GM21423 (cell line): ENCODE data around the gene SCRT2.

ENCODE experiments used
- ATAC-seq: cut with Tn5 transposase; IDR thresholded peaks from one replicate; pipeline ENCODE4 v1.9.1; 2021; ENCODE audit warnings: mild to moderate bottlenecking, moderate library complexity; ENCODE audit not compliant: unreplicated experiment

Gene SCRT2

DNA sequence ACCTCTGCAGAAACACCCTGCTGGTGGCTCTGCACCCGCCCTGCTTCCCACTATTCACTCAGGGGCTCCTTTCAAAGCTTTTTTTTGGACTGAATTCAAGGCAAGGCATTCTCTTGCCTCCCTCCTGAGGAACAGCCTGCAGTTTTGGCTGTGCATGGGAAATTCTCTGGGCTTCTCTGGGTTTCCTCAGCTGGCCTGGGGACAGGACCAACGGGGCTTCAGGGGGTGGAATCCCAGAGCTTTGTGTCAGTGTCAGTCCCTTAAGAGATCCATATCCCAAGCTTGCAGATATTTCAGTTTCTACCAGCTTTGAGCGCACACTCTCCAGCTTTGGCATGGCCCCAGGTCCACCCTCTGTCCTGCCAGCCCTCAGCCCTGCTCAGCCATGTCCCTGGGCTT is 2.0 kb downstream of the SCRT2 start:
- ATAC-seq, result no peak

DNA sequence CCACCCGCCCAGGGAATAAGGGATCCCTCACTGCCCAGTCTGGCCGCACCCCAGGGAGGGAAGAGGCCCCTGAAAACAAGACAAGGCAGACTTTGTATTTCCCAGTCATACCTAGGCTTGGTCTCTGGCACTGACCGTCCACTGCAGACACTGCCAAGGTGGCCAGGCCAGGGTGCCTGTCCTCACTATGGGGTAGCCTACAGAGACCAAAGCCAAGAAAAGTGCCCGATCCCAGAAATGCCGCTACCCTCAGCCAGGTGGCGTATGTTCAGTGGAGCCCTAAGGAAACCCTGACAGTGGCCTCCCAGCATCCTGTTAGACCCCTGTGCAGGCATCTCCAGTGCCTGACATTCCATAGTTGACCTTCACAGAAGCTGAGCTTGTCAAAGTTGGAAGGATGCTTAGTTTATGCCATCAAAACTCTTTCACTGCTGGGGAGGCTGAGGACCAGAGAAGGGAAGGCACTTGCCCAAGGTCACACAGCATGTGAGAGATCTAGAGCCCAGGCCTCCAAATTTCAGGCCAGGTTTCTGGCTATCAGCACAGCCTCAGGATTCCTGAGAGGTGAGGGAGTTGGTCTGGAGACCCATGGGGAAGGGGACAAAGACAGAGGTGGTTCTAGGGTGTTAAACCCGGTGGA is 2.5 kb downstream of the SCRT2 start:
- ATAC-seq, result no peak

DNA sequence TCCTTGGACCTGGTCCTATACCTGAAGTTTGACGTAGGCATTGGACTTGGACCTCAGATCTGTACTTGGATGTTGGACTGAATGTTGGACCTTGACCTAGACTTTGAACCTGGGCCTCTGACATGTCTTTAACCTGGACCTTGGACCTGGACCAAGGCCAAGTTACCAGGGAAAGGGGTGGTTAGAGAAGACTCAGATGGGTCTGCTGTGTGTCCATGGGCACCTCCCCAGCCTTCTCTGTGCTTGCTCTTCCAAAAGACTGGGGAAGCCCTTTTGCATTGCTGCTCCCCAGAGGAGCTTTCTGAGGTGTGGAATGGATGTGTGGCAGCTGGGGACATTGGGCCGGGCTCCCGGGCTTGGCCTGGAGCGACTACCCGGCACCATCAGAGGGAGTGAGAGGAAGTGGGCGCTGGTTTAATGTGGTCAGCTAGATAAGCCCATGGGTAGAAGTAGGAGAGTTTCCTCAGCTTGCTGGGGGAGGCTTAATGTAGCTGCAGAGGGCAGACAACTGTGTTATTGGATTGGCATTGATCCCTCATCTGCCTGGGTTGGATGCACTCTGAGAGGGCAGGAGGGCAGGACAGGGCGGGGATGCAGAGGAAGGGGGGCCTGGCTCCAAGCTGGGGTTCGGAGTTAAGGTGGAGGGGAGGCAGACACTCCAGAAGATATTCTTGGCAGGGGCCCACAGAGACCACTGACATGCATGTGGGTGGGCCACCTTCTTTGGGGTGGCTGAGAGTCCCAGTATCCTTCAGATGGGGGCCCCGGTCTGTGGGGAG is 4.2 kb downstream of the SCRT2 start:
- ATAC-seq, result no peak

DNA sequence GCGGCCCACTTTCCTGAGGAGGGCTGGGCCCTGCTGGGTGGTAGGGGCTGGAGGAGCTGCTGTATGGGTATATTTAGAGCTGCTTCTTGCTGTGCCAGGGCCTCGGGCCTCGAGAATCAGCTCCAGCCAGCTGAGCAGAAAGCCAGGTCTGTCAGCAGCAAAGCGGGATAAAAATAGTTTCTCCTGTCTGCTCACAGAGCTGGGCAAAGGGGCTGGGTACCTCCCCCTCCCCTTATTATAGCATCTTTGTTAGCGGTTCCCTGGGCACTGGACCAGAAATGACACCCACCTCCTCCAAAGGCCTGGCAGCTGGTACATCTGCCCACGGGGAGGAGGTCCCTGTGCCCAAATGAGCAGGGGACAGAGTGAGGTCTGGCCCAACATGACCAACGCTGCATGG is 6.0 kb downstream of the SCRT2 start:
- no peak for ATAC-seq

DNA sequence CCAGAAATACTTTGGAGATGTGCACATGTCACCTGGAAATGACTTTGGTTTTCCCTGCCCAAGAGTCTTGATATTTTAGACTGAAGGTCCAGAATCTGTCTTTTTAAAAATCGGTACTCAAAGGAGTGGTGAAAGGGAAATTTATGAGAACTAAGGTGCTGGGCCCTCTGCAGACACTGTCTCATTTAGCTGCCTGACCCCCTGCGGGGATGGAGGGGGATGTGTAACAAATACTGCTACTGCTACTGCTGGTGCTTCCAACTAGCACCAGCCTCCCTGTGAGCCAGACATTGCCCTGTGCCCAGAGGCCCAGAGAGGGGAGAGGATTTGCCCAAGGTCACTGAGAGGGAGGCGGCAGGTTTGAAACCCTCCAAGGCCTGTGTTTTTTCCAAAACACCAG is 7.0 kb downstream of the SCRT2 start:
- ATAC-seq, result no peak

DNA sequence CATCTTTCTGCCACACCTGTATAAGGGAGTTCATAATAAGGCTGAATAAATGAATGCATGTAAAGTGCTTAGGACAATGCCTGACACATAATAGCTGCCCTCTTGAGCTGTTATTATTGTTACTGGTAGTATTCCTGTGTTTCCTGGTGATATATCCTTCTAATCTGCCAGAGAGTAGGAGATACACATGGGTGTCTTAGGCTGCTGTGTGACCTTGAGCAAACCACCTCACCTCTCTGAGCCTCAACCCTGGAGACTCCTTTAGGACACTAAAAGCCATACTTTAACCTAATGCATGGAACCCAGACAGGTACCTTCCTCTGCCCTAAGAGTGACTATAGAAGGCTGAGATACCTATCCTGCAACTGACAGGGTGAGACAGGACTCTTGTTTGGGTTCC is 7.6 kb downstream of the SCRT2 start:
- ATAC-seq, result no peak

DNA sequence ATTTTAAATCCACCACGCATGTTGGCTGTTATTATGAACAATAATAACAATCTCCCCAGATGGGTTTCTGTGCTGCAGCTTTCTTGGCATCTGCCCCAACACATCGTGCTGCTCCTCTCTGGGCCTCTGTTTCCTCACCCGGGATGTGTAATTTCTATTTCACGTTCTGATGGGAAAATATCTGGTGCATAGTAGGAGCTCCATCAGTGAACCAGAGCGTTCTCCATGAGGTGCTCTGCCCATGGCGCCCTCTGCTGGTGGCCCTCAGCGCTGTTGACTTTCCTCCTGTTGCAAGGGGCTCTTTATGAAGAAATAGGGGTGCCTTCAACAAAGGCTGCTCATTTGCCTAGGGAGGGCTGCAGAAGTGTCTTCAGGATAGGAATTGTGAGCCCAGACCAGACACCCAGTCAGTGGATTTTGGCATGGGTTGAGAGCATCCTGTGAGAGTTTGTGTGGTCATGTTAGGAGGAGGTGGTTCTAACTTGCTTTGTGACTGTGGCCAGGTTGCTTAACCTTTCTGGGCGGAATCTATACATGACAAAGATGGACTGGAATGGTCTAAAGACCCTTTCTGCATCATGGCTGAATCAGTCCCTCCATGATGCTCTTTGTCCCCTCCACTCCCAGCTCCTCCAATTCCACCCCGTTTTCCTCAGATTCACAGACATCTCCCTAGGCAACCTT is 8.1 kb downstream of the SCRT2 start:
- no peak for ATAC-seq

DNA sequence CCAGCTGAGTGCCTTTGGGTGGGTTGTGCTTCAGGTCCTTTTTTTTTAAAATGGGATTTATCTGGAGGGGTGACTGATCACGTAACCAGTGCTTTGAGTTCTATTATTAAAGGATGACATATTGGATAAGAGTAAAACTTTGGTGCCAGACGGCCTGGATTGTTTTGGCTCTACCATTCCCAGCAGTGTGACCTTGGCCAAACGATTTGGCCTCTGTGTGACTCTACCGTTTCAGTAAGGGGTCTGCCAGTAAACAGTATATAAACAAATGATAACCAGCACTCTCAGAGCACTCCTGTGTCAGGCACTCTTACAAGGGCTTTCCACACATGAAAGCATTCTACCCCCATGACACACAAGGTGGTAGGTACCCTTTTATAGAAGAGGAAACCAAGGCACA is 8.7 kb downstream of the SCRT2 start:
- ATAC-seq, result no peak

DNA sequence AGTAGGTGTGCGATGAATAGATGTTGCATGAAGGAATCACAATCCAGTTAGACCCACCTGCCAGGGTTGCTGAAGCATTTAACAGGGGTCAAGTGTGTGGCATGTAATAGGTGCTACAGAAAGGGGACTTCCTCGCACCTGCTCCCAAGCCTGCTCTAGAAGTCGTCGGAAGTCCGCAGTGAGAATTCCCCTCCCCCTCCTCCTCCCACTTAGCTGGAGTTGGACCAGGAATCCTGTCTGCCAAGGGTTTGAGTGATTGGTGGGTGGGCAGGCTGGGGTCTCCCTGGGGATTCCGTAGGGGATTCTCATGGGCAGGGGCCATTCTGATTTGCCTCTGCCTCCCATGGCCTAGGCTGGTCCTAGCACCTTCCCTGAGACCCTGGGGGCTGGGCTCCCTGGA is 10.3 kb downstream of the SCRT2 start:
- no peak for ATAC-seq

DNA sequence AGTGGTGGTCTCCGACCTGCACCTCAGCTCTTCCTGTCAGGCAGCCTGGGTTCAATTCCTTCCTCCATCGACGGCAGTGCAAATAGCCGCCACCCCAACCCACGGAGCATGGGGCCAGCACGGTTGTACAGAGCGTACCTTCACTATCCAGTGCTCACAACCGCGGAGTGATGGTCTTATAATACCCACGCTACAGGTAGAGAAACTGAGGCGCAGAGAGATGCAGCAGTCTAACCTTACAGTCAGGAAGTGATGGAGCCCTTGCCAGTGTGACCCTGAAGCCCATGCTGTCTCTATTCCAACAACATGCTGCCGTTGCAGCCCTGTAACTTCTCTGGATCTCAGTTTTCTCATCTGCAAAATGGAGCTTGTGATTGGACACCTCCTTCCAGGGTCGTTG is 11.0 kb downstream of the SCRT2 start:
- ATAC-seq, result no peak

DNA sequence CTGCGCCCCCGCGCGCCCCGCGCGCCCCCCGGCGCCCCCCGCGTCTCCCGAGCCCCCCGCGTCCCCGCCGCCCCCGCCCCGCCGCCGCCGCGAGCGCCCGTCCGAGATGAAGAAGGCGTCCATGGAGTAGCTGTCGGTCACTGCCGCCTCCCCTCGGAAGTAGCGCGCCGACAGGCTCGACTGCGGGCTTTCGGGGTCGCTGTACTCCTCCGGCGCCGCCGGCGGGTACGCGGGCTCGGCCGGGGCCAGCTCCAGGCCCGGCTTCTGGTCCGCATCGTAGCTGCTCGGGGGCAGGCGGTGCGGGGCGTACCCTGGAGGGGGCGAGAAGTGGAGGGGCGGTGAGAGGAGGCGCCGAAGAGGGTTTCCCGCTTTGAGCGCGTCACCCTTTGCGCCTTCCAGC is 11.5 kb downstream of the SCRT2 start:
- no peak for ATAC-seq

DNA sequence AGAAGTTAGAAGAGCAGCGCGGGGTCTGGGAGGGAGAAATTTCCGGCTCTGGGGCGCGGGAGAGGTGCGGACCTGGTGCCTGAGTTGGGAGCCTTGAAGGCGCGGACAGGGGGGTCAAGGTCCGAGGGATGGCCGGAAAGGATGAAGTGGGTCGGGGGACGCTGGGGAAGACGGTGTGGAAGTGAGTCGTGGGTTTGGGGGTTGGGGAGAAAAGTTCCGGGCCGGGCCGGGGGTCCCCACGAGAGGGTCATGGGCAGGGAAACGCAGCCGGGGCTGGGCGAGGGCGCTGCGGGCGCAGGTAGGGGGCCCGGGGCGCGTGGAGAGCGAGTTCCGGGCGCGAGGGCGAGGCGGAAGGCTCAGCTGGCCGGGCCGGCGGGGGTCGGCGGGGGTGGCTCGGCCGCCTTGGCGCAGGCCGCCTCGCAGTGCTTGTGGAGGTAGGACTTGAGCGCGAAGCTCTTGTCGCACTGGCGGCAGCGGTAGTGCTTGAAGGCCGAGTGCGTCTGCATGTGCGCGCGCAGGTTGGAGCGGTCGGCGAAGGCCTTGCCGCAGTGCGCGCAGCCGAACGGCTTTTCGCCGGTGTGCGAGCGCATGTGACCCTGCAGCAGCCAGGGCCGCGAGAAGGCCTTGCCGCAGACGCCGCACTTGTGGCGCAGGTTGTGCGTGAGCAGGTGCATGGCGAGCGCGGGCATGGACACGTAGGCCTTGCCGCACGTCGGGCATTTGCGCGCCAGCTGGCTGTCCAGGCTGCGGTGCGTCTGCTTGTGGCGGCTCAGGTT is 12.1 kb downstream of the SCRT2 start:
- ATAC-seq, result no peak

DNA sequence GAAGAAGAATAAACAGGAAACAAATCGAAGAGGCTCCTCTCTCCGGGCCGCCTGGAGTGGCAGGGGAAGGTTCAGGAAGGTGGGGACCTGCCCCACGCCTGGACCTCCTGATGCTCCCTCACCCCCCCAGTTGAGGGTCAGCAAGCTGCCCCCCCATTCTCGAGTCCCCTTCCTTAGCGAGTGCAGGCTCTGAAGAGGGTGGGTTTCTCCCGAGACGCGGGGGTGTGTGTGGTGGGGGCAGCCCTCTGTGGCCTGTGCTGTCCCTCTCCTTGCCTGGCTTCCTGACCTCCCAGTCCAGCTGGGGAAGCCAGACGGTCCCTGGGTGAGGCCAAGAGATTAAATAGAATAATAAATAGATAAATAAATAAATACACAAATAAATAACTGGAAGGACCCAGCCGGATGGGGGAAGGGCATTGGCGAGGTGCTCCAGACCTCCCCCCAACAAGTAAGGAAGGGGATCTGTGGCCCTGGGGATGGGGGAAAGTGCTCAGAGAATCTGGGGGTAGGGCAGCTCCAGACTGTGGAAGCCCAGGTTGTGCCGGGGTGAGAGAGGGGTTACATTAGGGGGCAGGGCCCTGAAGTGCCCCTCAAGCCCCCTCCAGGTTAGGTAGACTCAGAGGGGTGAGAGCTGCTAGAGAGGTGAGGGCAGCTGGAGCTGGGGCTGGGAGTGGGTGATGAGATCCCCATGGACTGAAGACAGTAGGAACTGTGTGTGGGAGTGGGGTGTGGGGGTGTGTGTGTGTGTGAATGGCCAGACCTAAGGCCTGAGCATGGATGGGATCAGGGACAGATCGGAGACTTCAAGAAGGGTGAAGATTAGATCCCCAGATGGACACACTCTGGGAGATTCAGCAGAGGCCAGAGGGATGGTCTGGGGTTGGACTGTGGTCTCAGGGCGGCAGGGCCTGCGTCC is 13.1 kb downstream of the SCRT2 start:
- no peak for ATAC-seq

DNA sequence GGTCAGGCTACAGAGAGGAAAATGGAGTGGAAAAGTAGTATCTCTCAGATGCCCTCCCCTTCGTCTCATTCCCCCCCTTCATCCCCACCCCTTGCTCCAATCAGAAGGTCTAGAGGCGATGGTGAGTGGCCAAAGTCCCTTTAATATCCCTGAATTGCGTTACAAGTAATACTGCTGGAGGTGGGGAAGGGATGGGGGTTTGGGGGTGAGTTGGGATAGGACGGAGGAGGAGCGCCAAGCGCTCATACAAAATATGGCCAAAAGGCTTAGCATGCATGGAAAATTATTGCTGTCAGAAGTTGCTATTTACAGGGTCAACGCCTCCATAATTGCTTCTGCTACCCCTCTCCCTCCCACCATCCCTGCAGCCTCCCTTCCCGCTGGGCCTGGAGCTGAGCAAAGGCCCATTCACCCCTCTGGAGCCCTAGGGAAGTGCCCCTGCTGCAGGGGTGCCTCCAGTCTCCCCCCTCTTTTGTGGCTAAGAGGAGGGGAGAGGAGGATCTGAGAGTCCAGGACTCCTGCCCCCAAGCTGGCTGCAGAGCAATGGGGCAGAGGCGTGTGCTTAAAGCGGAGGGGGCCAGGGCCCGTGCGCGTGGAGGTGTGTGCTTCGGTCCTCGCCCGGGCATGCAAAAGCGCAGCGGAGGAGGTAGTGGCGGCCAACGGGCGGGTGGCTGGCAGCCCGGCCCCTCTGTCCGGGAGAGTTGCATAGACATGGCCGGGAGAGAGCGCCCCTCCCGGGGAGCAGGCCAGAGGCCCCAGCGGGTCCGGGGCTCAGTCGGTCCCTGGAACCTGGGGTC is 13.9 kb downstream of the SCRT2 start:
- ATAC-seq, result no peak

DNA sequence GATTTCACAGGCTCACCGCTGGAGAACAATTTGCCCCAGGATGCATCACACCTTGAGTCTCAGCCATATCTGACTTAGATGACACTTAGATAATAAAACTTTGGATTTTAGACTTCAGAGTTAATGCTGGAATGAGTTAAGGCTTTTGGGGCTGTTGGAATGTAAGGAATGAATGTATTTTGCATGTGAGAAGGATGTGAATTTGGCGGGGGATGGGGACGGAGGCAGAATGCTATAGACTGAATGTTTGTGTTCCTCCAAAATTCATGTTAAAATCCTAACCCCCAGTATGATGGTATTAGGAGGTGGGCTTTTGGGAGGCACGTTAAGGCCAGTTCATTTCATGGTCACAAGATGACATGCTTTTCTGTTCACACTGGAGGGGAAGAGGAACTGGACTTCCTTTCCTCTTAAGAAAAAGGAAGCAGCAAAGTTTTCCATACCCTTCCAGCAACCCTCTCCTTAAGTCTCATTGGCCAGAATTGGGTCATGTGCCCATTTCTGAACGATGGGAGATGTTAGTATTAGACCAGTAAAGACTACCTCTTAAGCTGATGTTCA is 16.8 kb downstream of the SCRT2 start:
- ATAC-seq, result no peak

DNA sequence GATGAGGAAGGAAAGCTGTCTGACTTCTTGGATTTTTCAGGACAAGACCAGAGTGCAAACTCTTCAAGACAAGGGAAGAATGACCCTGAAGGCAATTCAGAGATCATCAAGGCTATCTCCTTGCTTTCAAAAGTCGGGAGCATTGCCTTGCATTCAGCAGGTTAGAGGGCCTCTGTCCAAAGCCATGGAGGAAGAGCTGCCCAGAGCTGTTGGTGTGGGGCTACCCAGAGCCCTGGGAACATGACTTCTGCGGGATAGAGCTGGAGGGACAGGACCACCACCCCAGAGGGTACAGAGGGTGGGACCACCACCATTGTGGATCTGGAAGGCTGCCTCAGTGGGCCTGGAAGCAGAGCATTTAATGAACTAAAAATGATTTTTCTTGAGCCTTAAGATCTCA is 17.4 kb downstream of the SCRT2 start:
- ATAC-seq, result no peak

DNA sequence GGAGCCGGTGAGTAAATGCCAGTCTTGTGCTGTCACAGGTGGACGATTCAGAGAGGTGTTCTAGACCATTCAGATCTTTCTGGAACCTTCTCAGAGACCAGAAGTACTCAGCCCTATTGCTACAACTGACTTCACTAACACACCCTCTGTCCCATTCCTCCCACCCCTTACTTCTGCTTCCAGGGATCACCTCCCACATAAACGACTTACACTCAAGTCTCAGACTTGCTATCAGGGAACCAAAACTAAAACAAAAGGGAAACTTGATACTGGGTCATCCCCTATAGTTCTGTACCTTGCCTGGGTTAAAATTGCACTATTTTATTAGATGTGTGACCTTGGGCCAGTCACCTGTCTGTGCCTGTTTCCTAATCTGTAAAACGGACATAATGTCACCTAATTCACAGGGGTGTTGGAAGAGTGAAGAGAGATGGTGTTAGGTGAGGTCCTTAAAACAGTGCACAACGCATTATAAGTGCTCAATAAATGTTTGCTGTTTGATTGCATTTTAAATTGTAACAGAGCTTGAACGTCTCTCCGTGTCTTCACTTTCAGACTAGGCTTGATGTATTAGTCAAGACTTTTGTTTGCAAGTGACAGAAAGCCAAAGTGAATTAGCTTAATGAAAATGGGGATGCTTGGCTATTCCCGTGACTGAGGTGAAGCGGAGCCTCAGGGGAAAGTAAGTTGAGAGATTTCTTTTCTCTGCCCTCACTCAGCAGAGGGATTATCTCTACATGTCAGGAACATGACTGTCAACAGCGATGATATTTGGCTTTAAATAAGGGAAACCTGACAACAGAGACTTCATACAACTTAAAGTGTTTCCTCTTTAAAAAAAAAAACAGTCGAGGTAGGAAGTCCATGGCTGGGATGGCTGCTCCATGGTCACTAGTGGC is 19.6 kb downstream of the SCRT2 start:
- no peak for ATAC-seq

DNA sequence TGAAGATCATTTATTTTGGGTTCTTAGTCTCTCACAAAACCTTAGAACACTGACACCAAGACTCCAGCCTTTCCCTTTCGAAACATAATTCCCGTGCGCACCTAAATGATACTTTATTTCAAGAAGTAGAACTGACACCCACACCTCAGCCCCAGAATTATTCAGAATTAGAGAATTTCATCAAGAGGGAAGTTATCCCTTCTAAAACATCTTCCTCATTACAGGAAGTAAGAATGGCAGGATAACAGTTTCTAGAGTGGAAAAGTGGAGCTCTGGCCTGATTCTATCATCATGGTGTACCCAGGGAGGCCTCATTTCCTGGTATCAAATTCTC is 21.2 kb downstream of the SCRT2 start:
- ATAC-seq, result no peak
